Neural cell (in vitro differentiated cells): ENCODE results near the gene FN1. TPM values are rescaled to one million over a fixed set of nuclear protein-coding genes. Genes with fewer than 3 reads are reported as not detected.
"Not testable (repeated sequence)": the region's sequence is repeated elsewhere in the genome, so short reads cannot be mapped to it uniquely, and the experiment has no call there.

ENCODE experiments used
- H2AFZ ChIP-seq: fragments of 200-600, 300-800 bp; sonication (generic), shearing (Covaris generic); 2 replicates; pipeline ENCODE4 v1.6.0; 2014; ENCODE audit warnings: low read depth, mild to moderate bottlenecking, antibody characterized with exemption, low read length, moderate library complexity
- H3F3A ChIP-seq: fragments of 200-600 bp; shearing (Covaris generic); 2 replicates; pipeline ENCODE4 v1.6.1; 2016; ENCODE audit warnings: mild to moderate bottlenecking, moderate library complexity, mixed read lengths, antibody characterized with exemption, low read length; ENCODE audit not compliant: insufficient read depth, poor library complexity, severe bottlenecking
- H3K27ac ChIP-seq: fragments of 200-600, 300-800 bp; sonication (generic), shearing (Covaris generic); 2 replicates; pipeline ENCODE4 v1.5.1; 2014; ENCODE audit warnings: mild to moderate bottlenecking, low read length, moderate library complexity
- H3K27me3 ChIP-seq: fragments of 300-800, 200-600 bp; sonication (generic), shearing (Covaris generic); 2 replicates; pipeline ENCODE4 v1.6.0; 2014; ENCODE audit warnings: mild to moderate bottlenecking, low read depth, low read length, moderate library complexity; ENCODE audit not compliant: insufficient read depth
- H3K36me3 ChIP-seq: fragments of 300-800, 200-600 bp; sonication (generic), shearing (Covaris generic); 2 replicates; pipeline ENCODE4 v1.5.1; 2014; ENCODE audit warnings: mild to moderate bottlenecking, antibody characterized with exemption, low read length, moderate library complexity; ENCODE audit not compliant: insufficient read depth
- H3K4me2 ChIP-seq: fragments of 300-800, 200-600 bp; sonication (generic), shearing (Covaris generic); 2 replicates; pipeline ENCODE4 v1.6.0; 2014; ENCODE audit warnings: mild to moderate bottlenecking, low read length
- H3K4me3 ChIP-seq: fragments of 300-800, 200-600 bp; sonication (generic), shearing (Covaris generic); 2 replicates; pipeline ENCODE4 v1.5.1; 2014; ENCODE audit warnings: mild to moderate bottlenecking, low read length, moderate library complexity
- H3K79me2 ChIP-seq: fragments of 200-600 bp; shearing (Covaris generic); replicated peaks from 2 replicates; pipeline ENCODE4 v1.6.0; 2014; ENCODE audit warnings: mild to moderate bottlenecking, low read length, moderate library complexity; ENCODE audit not compliant: insufficient read depth
- H3K9ac ChIP-seq: fragments of 300-800, 200-600 bp; sonication (generic), shearing (Covaris generic); 2 replicates; pipeline ENCODE4 v1.6.1; 2016; ENCODE audit warnings: mild to moderate bottlenecking, low read length, mixed read lengths
- H3K9me2 ChIP-seq: fragments of 200-600 bp; shearing (Covaris generic); 2 replicates; pipeline ENCODE4 v1.6.1; 2016; ENCODE audit warnings: mild to moderate bottlenecking, low read length, mixed read lengths; ENCODE audit not compliant: insufficient read depth
- H3K9me3 ChIP-seq: fragments of 200-600, 300-800 bp; sonication (generic), shearing (Covaris generic); 2 replicates; pipeline ENCODE4 v1.6.1; 2016; ENCODE audit warnings: mild to moderate bottlenecking, mixed run types, low read length, moderate library complexity, mixed read lengths
- H4K20me1 ChIP-seq: fragments of 200-600 bp; shearing (Covaris generic); 2 replicates; pipeline ENCODE4 v1.6.1; 2016; ENCODE audit warnings: mild to moderate bottlenecking, mixed run types; ENCODE audit not compliant: insufficient read depth
- CTCF ChIP-seq: fragments of 450-650 bp; IDR thresholded peaks from 2 replicates; pipeline ENCODE4 v1.5.1; 2014; ENCODE audit warnings: antibody characterized with exemption, mild to moderate bottlenecking, moderate library complexity; ENCODE audit not compliant: poor library complexity, severe bottlenecking
- EP300 ChIP-seq: fragments of 450-650 bp; conservative IDR thresholded peaks from 2 replicates; pipeline ENCODE4 v1.6.1; 2014; ENCODE audit warnings: antibody characterized with exemption, mild to moderate bottlenecking, moderate library complexity; ENCODE audit not compliant: poor library complexity, severe bottlenecking
- EZH2 ChIP-seq: fragments of 200-600, 300-800 bp; shearing (Covaris generic), sonication (generic); IDR thresholded peaks from 2 replicates; pipeline ENCODE4 v1.6.1; 2014; ENCODE audit warnings: antibody characterized with exemption, low read length, borderline replicate concordance, mild to moderate bottlenecking; ENCODE audit not compliant: insufficient read depth, poor library complexity, severe bottlenecking
- MXI1 ChIP-seq: fragments of 450-650 bp; conservative IDR thresholded peaks from 2 replicates; pipeline ENCODE4 v1.6.1; 2014; ENCODE audit warnings: antibody characterized with exemption, mild to moderate bottlenecking; ENCODE audit not compliant: poor library complexity, severe bottlenecking
- POLR2AphosphoS5 ChIP-seq: IDR thresholded peaks from 2 replicates; pipeline ENCODE4 v1.6.1; 2012
- RAD21 ChIP-seq: fragments of 450-650 bp; conservative IDR thresholded peaks from 2 replicates; pipeline ENCODE4 v1.6.1; 2014; ENCODE audit warnings: antibody characterized with exemption, mild to moderate bottlenecking, moderate library complexity
- REST ChIP-seq: IDR thresholded peaks from 2 replicates; pipeline ENCODE4 v1.6.1; 2012; ENCODE audit warnings: borderline replicate concordance
- SMC3 ChIP-seq: fragments of 450-650 bp; conservative IDR thresholded peaks from 2 replicates; pipeline ENCODE4 v1.6.1; 2014; ENCODE audit warnings: antibody characterized with exemption, mild to moderate bottlenecking, moderate library complexity; ENCODE audit not compliant: poor library complexity
- TAF1 ChIP-seq: IDR thresholded peaks from 2 replicates; pipeline ENCODE4 v1.6.1; 2012; ENCODE audit warnings: low read depth
- polyA plus RNA-seq: library from polyadenylated mRNA; depleted of rRNA; stranded (reverse); fragments of >200 nt; gene quantifications from 2 replicates; pipeline ENCODE4 v1.2.3, GENCODE V29; 2014

FN1 gene
- polyA plus RNA-seq, 1 donor from 2014 or later: 0.93 TPM

- no peaks in the 10 kb centered on the region for H3K79me2 ChIP-seq
Observed at GRCh38 chr2:215411941-215412743, 23.7 kb downstream of the FN1 start.

GRCh38 chr2:215410932-215411285, 25.0 kb downstream of the FN1 start:
- no peaks in the 10 kb centered on the region for H3K9me2 ChIP-seq
- no peak overlapping the region for H3K9ac ChIP-seq
- no peaks in the 10 kb centered on the region for H3K79me2 ChIP-seq
- H3K36me3 ChIP-seq: no peaks in the 10 kb centered on the region
- no peak overlapping the region for H3K4me3 ChIP-seq
- no peak for TF ChIP-seq MXI1
- no peak for TF ChIP-seq EZH2
- TF ChIP-seq REST: no peak
- no peak for TF ChIP-seq EP300
- no peak for TF ChIP-seq RAD21
- no peak for TF ChIP-seq POLR2AphosphoS5
- TF ChIP-seq TAF1: no peak
- TF ChIP-seq SMC3: no peak
- no peak overlapping the region for H2AFZ ChIP-seq
- no peak overlapping the region for H3K4me2 ChIP-seq
- H3K27me3 ChIP-seq: no peaks in the 10 kb centered on the region
- H3K9me3 ChIP-seq: no peaks in the 10 kb centered on the region
- no peaks in the 10 kb centered on the region for H3F3A ChIP-seq
- no peak overlapping the region for H3K27ac ChIP-seq
- no peaks in the 10 kb centered on the region for H4K20me1 ChIP-seq

More at GRCh38 chr2:215411941-215412743, 23.7 kb downstream of the FN1 start:
- Histone ChIP-seq H3K4me3 (no peak overlapping the region), H3K27ac (no peak overlapping the region), H3F3A (no peaks in the 10 kb centered on the region), H3K9me2 (no peaks in the 10 kb centered on the region), H3K9ac (no peak overlapping the region), H3K36me3 (no peaks in the 10 kb centered on the region), H3K9me3 (no peaks in the 10 kb centered on the region), H3K4me2 (no peak overlapping the region), H3K27me3 (no peaks in the 10 kb centered on the region), H2AFZ (no peak overlapping the region), H4K20me1 (no peaks in the 10 kb centered on the region)
- TF ChIP-seq SMC3: no peak
- no peak for TF ChIP-seq MXI1
- TF ChIP-seq REST: no peak
- TF ChIP-seq CTCF: no peak
- TF ChIP-seq POLR2AphosphoS5: no peak
- no peak for TF ChIP-seq RAD21
- TF ChIP-seq EZH2: no peak
- TF ChIP-seq EP300: no peak
- TF ChIP-seq TAF1: no peak

GRCh38 chr2:215410181-215410931, 25.5 kb downstream of the FN1 start:
- H3K27ac ChIP-seq, H3K36me3 ChIP-seq, H3F3A ChIP-seq, H3K4me2 ChIP-seq, H3K27me3 ChIP-seq, H2AFZ ChIP-seq, H3K79me2 ChIP-seq, H3K9me3 ChIP-seq, H3K9me2 ChIP-seq, H3K4me3 ChIP-seq, H3K9ac ChIP-seq, H4K20me1 ChIP-seq: not testable (repeated sequence)
